Tibial nerve (tissue), 3 donors: Measurements from ENCODE around the gene NACA.
"Not testable (repeated sequence)": the region's sequence is repeated elsewhere in the genome, so short reads cannot be mapped to it uniquely, and the experiment has no call there.

ENCODE experiments used
- POLR2A ChIP-seq, 2 donors: fragments of 450-650 bp; IDR thresholded peaks; one replicate each; pipeline ENCODE4 v1.6.1; 2017; ENCODE audit warnings: antibody characterized with exemption in 2 of 2, mild to moderate bottlenecking in 2 of 2, moderate library complexity in 2 of 2
- TF ChIP-seq, protein P1 (sequence below), 5 experiments: fragments of 200-600 bp in 3 of 5; fragments of 450-650 bp in 2 of 5; sonication (generic) in 3 of 5; IDR thresholded peaks; one replicate each; pipeline ENCODE4 v1.5.1; 2016 to 2019; ENCODE audit warnings: antibody characterized with exemption in 5 of 5, mild to moderate bottlenecking in 3 of 5, moderate library complexity in 2 of 5

GRCh38 chr12:56704522-56704921 is 20.6 kb downstream of the NACA start:
- TF ChIP-seq POLR2A (IDR thresholded peaks at IDR 0.05) = not testable (repeated sequence)
- TF ChIP-seq, protein P1, sequence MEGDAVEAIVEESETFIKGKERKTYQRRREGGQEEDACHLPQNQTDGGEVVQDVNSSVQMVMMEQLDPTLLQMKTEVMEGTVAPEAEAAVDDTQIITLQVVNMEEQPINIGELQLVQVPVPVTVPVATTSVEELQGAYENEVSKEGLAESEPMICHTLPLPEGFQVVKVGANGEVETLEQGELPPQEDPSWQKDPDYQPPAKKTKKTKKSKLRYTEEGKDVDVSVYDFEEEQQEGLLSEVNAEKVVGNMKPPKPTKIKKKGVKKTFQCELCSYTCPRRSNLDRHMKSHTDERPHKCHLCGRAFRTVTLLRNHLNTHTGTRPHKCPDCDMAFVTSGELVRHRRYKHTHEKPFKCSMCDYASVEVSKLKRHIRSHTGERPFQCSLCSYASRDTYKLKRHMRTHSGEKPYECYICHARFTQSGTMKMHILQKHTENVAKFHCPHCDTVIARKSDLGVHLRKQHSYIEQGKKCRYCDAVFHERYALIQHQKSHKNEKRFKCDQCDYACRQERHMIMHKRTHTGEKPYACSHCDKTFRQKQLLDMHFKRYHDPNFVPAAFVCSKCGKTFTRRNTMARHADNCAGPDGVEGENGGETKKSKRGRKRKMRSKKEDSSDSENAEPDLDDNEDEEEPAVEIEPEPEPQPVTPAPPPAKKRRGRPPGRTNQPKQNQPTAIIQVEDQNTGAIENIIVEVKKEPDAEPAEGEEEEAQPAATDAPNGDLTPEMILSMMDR (IDR thresholded peaks at IDR 0.05) = not testable (repeated sequence)
